DMS153 (cell line): ENCODE measurements around the gene ZNF646.

Source experiments
- DNase-seq: peaks from one replicate; lab custom pipeline; 2025; lab: John Stamatoyannopoulos, UW

ZNF646 gene

GRCh38 chr16:31130899-31131298 is 56.7 kb downstream of the ZNF646 start:
- peak; percentile 24 for DNase-seq

- DNase-seq, result no peak
Measured at GRCh38 chr16:31131416-31131815, 57.2 kb downstream of the ZNF646 start.

DNA sequence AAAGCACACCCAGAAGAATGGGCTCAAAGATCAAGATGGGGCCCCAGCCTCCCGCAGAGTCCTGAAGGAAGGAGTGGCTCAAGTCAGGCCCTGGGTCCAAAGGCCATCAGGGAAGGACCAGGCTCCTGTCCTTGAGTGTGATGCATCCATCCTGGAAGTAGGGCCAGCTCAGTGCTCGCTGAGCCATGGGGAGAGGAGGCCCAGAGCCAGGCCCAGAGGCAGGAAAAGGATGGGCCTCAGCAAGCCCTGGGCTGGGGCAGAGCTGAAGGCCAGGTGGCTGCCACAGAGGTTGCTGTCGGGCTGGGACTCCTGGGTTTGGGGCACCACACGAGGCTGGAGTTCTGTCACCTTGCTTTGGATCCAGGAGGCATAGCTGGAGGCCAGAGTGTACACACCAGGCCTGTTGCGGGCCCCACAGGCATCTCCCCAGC is 57.6 kb downstream of the ZNF646 start:
- DNase-seq, result no peak

GRCh38 chr16:31132303-31132979 is 58.2 kb downstream of the ZNF646 start:
- no peak for DNase-seq

- no peak for DNase-seq
Measured at GRCh38 chr16:31133046-31133501, 58.9 kb downstream of the ZNF646 start.
